MM.1S (cell line): ENCODE results near the gene DAB2IP.

ENCODE experiments used
- CTCF ChIP-seq: fragments of 300-600 bp; sonication (generic); IDR thresholded peaks from 2 replicates; pipeline ENCODE4 v1.5.1; 2016; ENCODE audit warnings: antibody characterized with exemption, low read length, mixed read lengths
- EZH2 ChIP-seq: fragments of 300-600 bp; sonication (generic); optimal IDR thresholded peaks from 2 replicates; pipeline ENCODE3; 2017; ENCODE audit warnings: low read depth, mild to moderate bottlenecking, antibody characterized with exemption, low read length, mixed read lengths
- EZH2phosphoT487 ChIP-seq: fragments of 300-600 bp; sonication (generic); IDR thresholded peaks from 2 replicates; pipeline ENCODE4 v1.6.1; 2018; ENCODE audit warnings: antibody characterized with exemption, low read length

- TF ChIP-seq EZH2 (no peak), CTCF (no peak), EZH2phosphoT487 (no peak)
Observed at GRCh38 chr9:121802753-121803152, 151.3 kb downstream of the DAB2IP start.
